ENCODE results near the gene GNGT2. TPM values are rescaled to one million over a fixed set of nuclear protein-coding genes. Genes with fewer than 3 reads are reported as not detected.

GNGT2 gene
- total and polyA plus RNA-seq, 2 experiments from 2014 or later: not detected

DNA sequence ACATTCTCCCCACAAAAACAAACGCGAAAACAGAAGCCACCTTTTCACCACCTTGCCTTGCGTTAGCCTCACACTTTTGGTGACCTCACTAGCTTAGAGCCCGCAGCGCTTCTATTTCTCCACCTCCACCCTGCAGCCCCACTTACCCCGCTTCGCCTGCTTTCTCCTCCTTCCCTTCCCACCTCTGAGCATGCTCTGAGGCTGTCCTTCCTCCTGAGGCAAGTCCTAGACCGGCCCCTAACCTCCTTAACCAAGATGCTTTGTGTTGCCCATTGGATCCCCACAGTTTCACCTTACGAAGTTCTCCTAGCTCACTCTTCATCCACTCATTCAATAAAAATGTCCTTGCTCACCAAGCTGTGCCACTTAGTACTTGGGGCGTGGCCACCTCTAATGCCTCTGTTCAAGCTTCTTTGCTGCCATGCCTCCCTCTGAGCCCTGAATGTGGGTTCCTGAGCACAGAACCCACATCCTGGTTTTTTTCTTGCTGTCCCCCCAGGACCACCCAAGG, 1.3 kb downstream of the GNGT2 start:
- 79 to 80% methylated on average over 10 of the region's 10 CpGs for WGBS, 2 experiments (ENCODE audit: low coverage in 1 of 2, low lambda C conversion rate in 2 of 2, missing lambda C conversion rate in 2 of 2)

DNA sequence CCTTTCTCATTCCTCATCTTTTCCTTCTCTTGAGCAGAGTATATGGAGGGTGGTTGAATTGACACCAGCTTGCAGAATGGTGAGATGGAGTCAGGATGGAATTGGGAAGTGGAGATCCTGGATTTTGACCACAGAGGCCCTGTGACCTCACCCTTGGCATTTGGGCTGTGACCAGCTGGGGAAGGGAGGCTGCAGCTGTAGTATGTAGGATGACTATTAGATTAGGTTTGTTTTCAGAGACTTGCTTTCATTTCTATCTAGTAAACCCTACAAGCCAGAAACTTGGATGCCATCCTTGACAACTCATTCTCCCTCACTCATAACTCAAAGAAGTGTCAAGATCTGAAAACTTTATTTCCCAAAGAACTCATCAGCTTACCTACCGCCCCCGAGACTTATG, 5.9 kb downstream of the GNGT2 start:
- Histone ChIP-seq H3K9ac (no peak overlapping the region), H3K79me2 (ENCODE audit: insufficient read depth) (no peaks in the 10 kb centered on the region), H3K9me3 (ENCODE audit: low read depth) (no peaks in the 10 kb centered on the region), H2AFZ (no peak overlapping the region), H4K20me1 (ENCODE audit: insufficient read depth) (no peaks in the 10 kb centered on the region), H3K9me2 (ENCODE audit: insufficient read depth) (no peaks in the 10 kb centered on the region), H3K36me3 (ENCODE audit: low read depth) (no peaks in the 10 kb centered on the region), H3F3A (ENCODE audit: insufficient read depth) (no peaks in the 10 kb centered on the region), H3K4me3 (no peak overlapping the region), H3K27ac (no peak overlapping the region), H3K4me2 (ENCODE audit: unreplicated experiment) (no peak overlapping the region), H3K4me1 (ENCODE audit: insufficient read depth) (no peaks in the 10 kb centered on the region), H3K27me3 (replicated peaks; ENCODE audit: insufficient read depth) (peaks cover 28% of the 10 kb centered on the region)
- 93% methylated on average over 2 of the region's 2 CpGs for WGBS, 2 experiments (ENCODE audit: low coverage in 1 of 2, low lambda C conversion rate in 2 of 2, missing lambda C conversion rate in 2 of 2)
- TF ChIP-seq EZH2 (IDR thresholded peaks at IDR 0.05; ENCODE audit: insufficient read depth, poor library complexity, severe bottlenecking): no peak
- no peak for TF ChIP-seq EZH2phosphoT487 (IDR thresholded peaks at IDR 0.05; ENCODE audit: insufficient read depth, low read depth)
- peak; percentile 22 for DNase-seq
- in situ Hi-C loops (cut with MboI): no loop called here

More for the DNA sequence above, 1.3 kb downstream of the GNGT2 start:
- Histone ChIP-seq H3K9ac (no peak overlapping the region), H3K4me2 (ENCODE audit: unreplicated experiment) (no peak overlapping the region), H2AFZ (no peak overlapping the region), H4K20me1 (ENCODE audit: insufficient read depth) (no peaks in the 10 kb centered on the region), H3K9me2 (ENCODE audit: insufficient read depth) (no peaks in the 10 kb centered on the region), H3K27me3 (replicated peaks; ENCODE audit: insufficient read depth) (peaks cover 41% of the 10 kb centered on the region), H3K79me2 (ENCODE audit: insufficient read depth) (no peaks in the 10 kb centered on the region), H3K36me3 (ENCODE audit: low read depth) (no peaks in the 10 kb centered on the region), H3K27ac (no peak overlapping the region), H3K4me3 (no peak overlapping the region), H3K9me3 (ENCODE audit: low read depth) (no peaks in the 10 kb centered on the region), H3F3A (ENCODE audit: insufficient read depth) (no peaks in the 10 kb centered on the region), H3K4me1 (ENCODE audit: insufficient read depth) (no peaks in the 10 kb centered on the region)
- in situ Hi-C loops (cut with MboI): no loop called here
- DNase-seq: no peak
- TF ChIP-seq EZH2 (IDR thresholded peaks at IDR 0.05; ENCODE audit: insufficient read depth, poor library complexity, severe bottlenecking) (no peak), EZH2phosphoT487 (IDR thresholded peaks at IDR 0.05; ENCODE audit: insufficient read depth, low read depth) (no peak)

DNA sequence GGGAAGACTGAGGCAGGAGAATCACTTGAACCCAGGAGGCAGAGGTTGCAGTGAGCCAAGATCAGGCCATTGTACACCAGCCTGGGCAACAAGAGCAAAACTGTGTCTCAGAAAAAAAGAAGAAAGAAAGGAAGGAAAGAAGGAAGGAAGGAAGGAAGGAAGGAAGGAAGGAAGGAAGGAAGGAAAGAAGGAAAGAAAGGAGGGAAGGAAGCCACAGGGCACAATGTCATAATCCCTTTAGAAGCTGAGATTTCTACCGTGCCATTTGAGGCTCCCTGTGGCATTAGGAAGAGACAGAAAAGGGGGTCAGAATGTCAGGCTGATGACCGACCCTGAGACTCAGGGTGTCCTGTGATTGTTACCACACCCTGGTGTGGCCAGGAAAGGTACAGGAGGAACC, 6.6 kb downstream of the GNGT2 start:
- Histone ChIP-seq H3K9me3 (ENCODE audit: low read depth) (no peaks in the 10 kb centered on the region), H2AFZ (no peak overlapping the region), H3K79me2 (ENCODE audit: insufficient read depth) (no peaks in the 10 kb centered on the region), H3F3A (ENCODE audit: insufficient read depth) (no peaks in the 10 kb centered on the region), H4K20me1 (ENCODE audit: insufficient read depth) (no peaks in the 10 kb centered on the region), H3K36me3 (ENCODE audit: low read depth) (no peaks in the 10 kb centered on the region), H3K27me3 (replicated peaks; ENCODE audit: insufficient read depth) (peaks cover 26% of the 10 kb centered on the region), H3K9me2 (ENCODE audit: insufficient read depth) (no peaks in the 10 kb centered on the region), H3K4me1 (ENCODE audit: insufficient read depth) (no peaks in the 10 kb centered on the region), H3K9ac (no peak overlapping the region), H3K4me3 (no peak overlapping the region), H3K27ac (no peak overlapping the region), H3K4me2 (ENCODE audit: unreplicated experiment) (no peak overlapping the region)
- DNase-seq: no peak
- in situ Hi-C loops (cut with MboI): no loop called here
- WGBS, 2 experiments (ENCODE audit: low coverage in 1 of 2, low lambda C conversion rate in 2 of 2, missing lambda C conversion rate in 2 of 2): 14 to 18% methylated on average over 2 of the region's 2 CpGs
- TF ChIP-seq EZH2phosphoT487 (IDR thresholded peaks at IDR 0.05; ENCODE audit: insufficient read depth, low read depth) (no peak), EZH2 (IDR thresholded peaks at IDR 0.05; ENCODE audit: insufficient read depth, poor library complexity, severe bottlenecking) (no peak)

DNA sequence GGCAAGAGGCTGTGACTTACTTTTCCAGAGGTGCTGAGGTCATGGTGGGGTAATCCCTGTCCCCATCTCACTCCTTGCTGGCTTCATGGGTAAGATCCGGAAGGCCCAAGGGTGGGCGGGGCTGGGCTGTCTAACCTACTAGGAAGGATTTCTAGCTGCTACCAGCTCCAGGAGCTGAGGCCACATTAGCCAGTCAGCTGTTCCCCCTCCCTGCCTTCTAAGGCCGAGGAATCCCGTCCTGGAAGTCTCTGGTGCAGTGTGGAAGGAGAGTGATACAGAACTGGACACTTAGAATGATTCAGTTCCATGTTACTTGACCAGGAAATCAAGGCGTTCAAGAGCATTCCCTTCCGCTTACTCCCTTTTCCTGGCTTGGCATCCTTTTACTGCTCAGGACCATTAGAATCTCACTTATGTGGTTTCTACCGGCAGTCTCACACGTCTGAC, 8.9 kb downstream of the GNGT2 start:
- 52 to 57% methylated on average over 8 of the region's 8 CpGs for WGBS, 2 experiments (ENCODE audit: low coverage in 1 of 2, low lambda C conversion rate in 2 of 2, missing lambda C conversion rate in 2 of 2)
- Histone ChIP-seq H4K20me1 (ENCODE audit: insufficient read depth) (no peaks in the 10 kb centered on the region), H3K9ac (no peak overlapping the region), H2AFZ (no peak overlapping the region), H3K9me2 (ENCODE audit: insufficient read depth) (no peaks in the 10 kb centered on the region), H3K4me1 (ENCODE audit: insufficient read depth) (no peaks in the 10 kb centered on the region), H3K27me3 (replicated peaks; ENCODE audit: insufficient read depth) (peaks cover 11% of the 10 kb centered on the region), H3K27ac (no peak overlapping the region), H3K9me3 (ENCODE audit: low read depth) (no peaks in the 10 kb centered on the region), H3K4me2 (ENCODE audit: unreplicated experiment) (no peak overlapping the region), H3K4me3 (no peak overlapping the region), H3F3A (ENCODE audit: insufficient read depth) (no peaks in the 10 kb centered on the region), H3K36me3 (ENCODE audit: low read depth) (no peaks in the 10 kb centered on the region), H3K79me2 (ENCODE audit: insufficient read depth) (no peaks in the 10 kb centered on the region)
- peak; percentile 67 for DNase-seq
- in situ Hi-C loops (cut with MboI): no loop called here
- TF ChIP-seq EZH2 (IDR thresholded peaks at IDR 0.05; ENCODE audit: insufficient read depth, poor library complexity, severe bottlenecking) (no peak), EZH2phosphoT487 (IDR thresholded peaks at IDR 0.05; ENCODE audit: insufficient read depth, low read depth) (no peak)
